ENCODE results near the gene TTC28.

Gene TTC28

GRCh38 chr22:28128827-28129226 is 550.8 kb downstream of the TTC28 start:
- DNase-seq: no peak

- DNase-seq: no peak
Measured at GRCh38 chr22:28125799-28126198, 553.8 kb downstream of the TTC28 start.

GRCh38 chr22:28123989-28124766 is 555.5 kb downstream of the TTC28 start:
- no peak for DNase-seq

- no peak for DNase-seq
Measured at GRCh38 chr22:28120691-28121592, 558.7 kb downstream of the TTC28 start.

- DNase-seq: no peak
Measured at GRCh38 chr22:28118957-28119631, 560.5 kb downstream of the TTC28 start.

- no peak for DNase-seq
Measured at GRCh38 chr22:28116219-28116673, 563.4 kb downstream of the TTC28 start.

- no peak for DNase-seq
Measured at GRCh38 chr22:28115426-28115825, 564.2 kb downstream of the TTC28 start.

GRCh38 chr22:28112548-28113043 is 567.0 kb downstream of the TTC28 start:
- DNase-seq: peak; percentile 11 to 32

GRCh38 chr22:28112190-28112544 is 567.5 kb downstream of the TTC28 start:
- no peak for DNase-seq

GRCh38 chr22:28111501-28112189 is 568.0 kb downstream of the TTC28 start:
- DNase-seq: no peak

- DNase-seq: no peak
Measured at GRCh38 chr22:28108851-28109250, 570.8 kb downstream of the TTC28 start.

- no peak for DNase-seq
Measured at GRCh38 chr22:28106617-28107016, 573.0 kb downstream of the TTC28 start.

GRCh38 chr22:28105988-28106387 is 573.7 kb downstream of the TTC28 start:
- no peak for DNase-seq

GRCh38 chr22:28105413-28105812 is 574.2 kb downstream of the TTC28 start:
- no peak for DNase-seq

- peak; percentile 4 to 43 for DNase-seq
Measured at GRCh38 chr22:28103596-28103995, 576.0 kb downstream of the TTC28 start.

GRCh38 chr22:28102151-28102812 is 577.4 kb downstream of the TTC28 start:
- peak in 1 of 2 donors; percentile 8 for DNase-seq

GRCh38 chr22:28097627-28098026 is 582.0 kb downstream of the TTC28 start:
- no peak for DNase-seq

- DNase-seq: no peak
Measured at GRCh38 chr22:28096161-28096560, 583.5 kb downstream of the TTC28 start.

GRCh38 chr22:28095316-28096095 is 584.1 kb downstream of the TTC28 start:
- no peak for DNase-seq

GRCh38 chr22:28094771-28095170 is 584.9 kb downstream of the TTC28 start:
- DNase-seq: no peak

- DNase-seq: no peak
Measured at GRCh38 chr22:28093711-28094110, 585.9 kb downstream of the TTC28 start.
